H1 (cell line): ENCODE results near the gene LRP1. TPM values are rescaled to one million over a fixed set of nuclear protein-coding genes. Genes with fewer than 3 reads are reported as not detected.

Experiments used
- CTCF ChIA-PET: fragments of 300-600 bp; sonication (Branson Sonifier 250); formaldehyde crosslinking; loops from one replicate; lab custom pipeline; 2021; ENCODE audit not compliant: partially characterized antibody; lab: Charles Lee
- POLR2A ChIA-PET: fragments of 300-600 bp; sonication (Branson Sonifier 250); formaldehyde crosslinking; loops from one replicate; lab custom pipeline; 2021; ENCODE audit warnings: inconsistent platforms; ENCODE audit not compliant: partially characterized antibody; lab: Charles Lee
- DNase-seq, 2 experiments: peaks; one replicate each; pipeline versions ENCODE4 v3.0.0 to v3.0.0-alpha.2; 2010 to 2022; ENCODE audit warnings: low spot score in 2 of 2, low read depth in 1 of 2, mixed read lengths in 1 of 2
- FAIRE-seq: peaks from 2 replicates; lab custom pipeline; 2011; peaks lifted over from hg19 to GRCh38; lab: Jason Lieb, UNC
- H2AFZ ChIP-seq: 2 replicates; pipeline ENCODE4 v1.8.1; 2012; ENCODE audit warnings: low read length, inconsistent platforms
- H2AK5ac ChIP-seq: 2 replicates; pipeline ENCODE4 v1.6.1; 2013; ENCODE audit warnings: low read depth, low read length
- H2BK120ac ChIP-seq: replicated peaks from 2 replicates; pipeline ENCODE3; 2013; ENCODE audit warnings: low read depth, low read length, inconsistent platforms
- H2BK12ac ChIP-seq: 2 replicates; pipeline ENCODE4 v1.6.1; 2013; ENCODE audit warnings: low read depth, low read length
- H2BK15ac ChIP-seq: 2 replicates; pipeline ENCODE4 v1.6.1; 2013; ENCODE audit warnings: low read length
- H2BK20ac ChIP-seq: 2 replicates; pipeline ENCODE4 v1.6.1; 2013; ENCODE audit warnings: low read length
- H2BK5ac ChIP-seq: 2 replicates; pipeline ENCODE4 v1.6.1; 2013; ENCODE audit warnings: low read depth, low read length
- H3K14ac ChIP-seq: 2 replicates; pipeline ENCODE4 v1.6.1; 2013; ENCODE audit warnings: inconsistent platforms; ENCODE audit not compliant: insufficient read length
- H3K18ac ChIP-seq: 2 replicates; pipeline ENCODE4 v1.6.1; 2013; ENCODE audit warnings: low read length; ENCODE audit errors: extremely low read depth
- H3K23ac ChIP-seq: 2 replicates; pipeline ENCODE4 v1.6.1; 2013; ENCODE audit warnings: inconsistent platforms; ENCODE audit not compliant: insufficient read length
- H3K23me2 ChIP-seq: 2 replicates; pipeline ENCODE4 v1.6.1; 2013; ENCODE audit warnings: low read depth, low read length
- H3K27ac ChIP-seq: 2 replicates; pipeline ENCODE4 v1.6.1; 2011; ENCODE audit warnings: low read depth, low read length, inconsistent platforms
- H3K27me3 ChIP-seq, 4 experiments: replicated peaks in 1 of 4; 1 replicate in 1 of 4; 2 replicates in 3 of 4; pipeline versions ENCODE4 v1.6.1 to v1.8.1; 2011 to 2013; ENCODE audit warnings: low read length in 3 of 4, mild to moderate bottlenecking in 3 of 4, inconsistent platforms in 2 of 4, mixed read lengths in 2 of 4, moderate library complexity in 1 of 4; ENCODE audit not compliant: control insufficient read depth in 3 of 4, insufficient read depth in 3 of 4; ENCODE audit errors: extremely low read depth in 1 of 4
- H3K36me3 ChIP-seq, 4 experiments: 2 replicates each; pipeline versions ENCODE4 v1.6.1 to v1.8.1; 2011 to 2013; ENCODE audit warnings: mild to moderate bottlenecking in 4 of 4, low read length in 3 of 4, moderate library complexity in 2 of 4, control low read depth in 1 of 4, inconsistent platforms in 1 of 4; ENCODE audit not compliant: insufficient read depth in 4 of 4, control insufficient read depth in 2 of 4
- H3K4ac ChIP-seq: replicated peaks from 2 replicates; pipeline ENCODE3; 2013; ENCODE audit warnings: low read length, low read depth, mixed read lengths, inconsistent platforms; ENCODE audit not compliant: insufficient read length
- H3K4me1 ChIP-seq, 4 experiments: replicated peaks in 1 of 4; 1 replicate in 1 of 4; 2 replicates in 3 of 4; pipeline versions ENCODE4 v1.6.1 to v1.8.1; 2011 to 2013; ENCODE audit warnings: low read length in 3 of 4, inconsistent platforms in 2 of 4, mixed read lengths in 1 of 4; ENCODE audit not compliant: insufficient read depth in 4 of 4, control insufficient read depth in 3 of 4
- H3K4me2 ChIP-seq, 2 experiments: 2 replicates each; pipeline versions ENCODE4 v1.6.1 to v1.8.1; 2011 to 2013; ENCODE audit warnings: low read depth in 2 of 2, low read length in 2 of 2, control low read depth in 1 of 2, inconsistent platforms in 1 of 2, mild to moderate bottlenecking in 1 of 2; ENCODE audit not compliant: insufficient read depth in 1 of 2
- H3K4me3 ChIP-seq, 4 experiments: fragments of 200-600, 300-600 bp in 1 of 4; sonication (generic), shearing (Covaris generic), sonication (Bioruptor Twin) in 1 of 4; 2 replicates each; pipeline versions ENCODE4 v1.5.1 to v1.8.1; 2011 to 2016; ENCODE audit warnings: low read length in 4 of 4, low read depth in 3 of 4, control low read depth in 2 of 4, inconsistent platforms in 2 of 4, mild to moderate bottlenecking in 2 of 4, mixed read lengths in 1 of 4, moderate library complexity in 1 of 4; ENCODE audit not compliant: insufficient read depth in 2 of 4; ENCODE audit errors: extremely low read depth in 1 of 4
- H3K56ac ChIP-seq: replicated peaks from 2 replicates; pipeline ENCODE3; 2013; ENCODE audit warnings: low read depth, mild to moderate bottlenecking, mixed read lengths, low read length, inconsistent platforms; ENCODE audit not compliant: insufficient read length
- H3K79me1 ChIP-seq: 2 replicates; pipeline ENCODE4 v1.6.1; 2013; ENCODE audit warnings: low read depth, low read length, control low read depth
- H3K79me2 ChIP-seq, 2 experiments: 2 replicates each; pipeline versions ENCODE4 v1.6.1 to v1.8.1; 2012 to 2013; ENCODE audit warnings: low read length in 2 of 2, mild to moderate bottlenecking in 2 of 2, inconsistent platforms in 1 of 2; ENCODE audit not compliant: insufficient read depth in 2 of 2, control insufficient read depth in 1 of 2
- H3K9ac ChIP-seq, 4 experiments: replicated peaks in 1 of 4; 1 replicate in 1 of 4; 2 replicates in 3 of 4; pipeline versions ENCODE4 v1.6.1 to v1.8.1; 2011 to 2013; ENCODE audit warnings: low read depth in 3 of 4, low read length in 3 of 4, control low read depth in 2 of 4, mild to moderate bottlenecking in 2 of 4, moderate library complexity in 2 of 4, inconsistent platforms in 1 of 4; ENCODE audit errors: extremely low read depth in 1 of 4
- H3K9me3 ChIP-seq, 2 experiments: 2 replicates each; pipeline versions ENCODE4 v1.6.1 to v1.8.1; 2012 to 2013; ENCODE audit warnings: mild to moderate bottlenecking in 2 of 2, moderate library complexity in 2 of 2, control low read depth in 1 of 2, inconsistent platforms in 1 of 2, low read depth in 1 of 2, low read length in 1 of 2, mixed read lengths in 1 of 2; ENCODE audit not compliant: insufficient read depth in 2 of 2
- H4K20me1 ChIP-seq, 2 experiments: replicated peaks in 1 of 2; 2 replicates each; pipeline versions ENCODE3 to v1.8.1; 2011 to 2013; ENCODE audit warnings: inconsistent platforms in 2 of 2, low read length in 2 of 2, mild to moderate bottlenecking in 1 of 2; ENCODE audit not compliant: insufficient read depth in 2 of 2, control insufficient read depth in 1 of 2
- H4K5ac ChIP-seq: 2 replicates; pipeline ENCODE4 v1.6.1; 2013; ENCODE audit warnings: low read length, low read depth, mixed read lengths, inconsistent platforms; ENCODE audit not compliant: insufficient read length
- H4K8ac ChIP-seq: 2 replicates; pipeline ENCODE4 v1.8.0; 2013; ENCODE audit warnings: mild to moderate bottlenecking, moderate library complexity, low read length, inconsistent platforms; ENCODE audit not compliant: insufficient read depth; ENCODE audit errors: extremely low read depth
- H4K91ac ChIP-seq: replicated peaks from 2 replicates; pipeline ENCODE3; 2013; ENCODE audit warnings: low read length, mixed read lengths, inconsistent platforms; ENCODE audit not compliant: insufficient read length
- CEBPB ChIP-seq: IDR thresholded peaks from 2 replicates; pipeline ENCODE4 v1.6.1; 2012; ENCODE audit warnings: low read depth, low read length
- CHD1 ChIP-seq: IDR thresholded peaks from 2 replicates; pipeline ENCODE4 v1.6.1; 2012; ENCODE audit warnings: low read depth, low read length, improper control_type of control experiment
- CHD2 ChIP-seq: IDR thresholded peaks from 2 replicates; pipeline ENCODE4 v1.6.1; 2012; ENCODE audit warnings: low read length, improper control_type of control experiment
- GTF2F1 ChIP-seq: IDR thresholded peaks from 2 replicates; pipeline ENCODE4 v1.6.1; 2012; ENCODE audit warnings: low read depth, low read length, improper control_type of control experiment, borderline replicate concordance
- HDAC2 ChIP-seq, 2 experiments: fragments of 300-600 bp in 1 of 2; sonication (generic) in 1 of 2; IDR thresholded peaks; 2 replicates each; pipeline ENCODE4 v1.6.1; 2011 to 2012; ENCODE audit warnings: low read depth in 2 of 2, low read length in 2 of 2, mild to moderate bottlenecking in 2 of 2, moderate library complexity in 2 of 2, borderline replicate concordance in 1 of 2, inconsistent platforms in 1 of 2
- JUN ChIP-seq: IDR thresholded peaks from 2 replicates; pipeline ENCODE4 v1.6.1; 2011; ENCODE audit warnings: low read depth, mild to moderate bottlenecking, improper control_type of control experiment, low read length
- KDM5A ChIP-seq: fragments of 200-600 bp; IDR thresholded peaks from 2 replicates; pipeline ENCODE4 v1.7.1; 2012; ENCODE audit warnings: mild to moderate bottlenecking, low read length, inconsistent platforms, mixed read lengths
- POLR2AphosphoS5 ChIP-seq: IDR thresholded peaks from 2 replicates; pipeline ENCODE4 v1.6.1; 2011; ENCODE audit warnings: low read depth, low read length
- SIN3A ChIP-seq, 2 experiments: IDR thresholded peaks in 1 of 2; conservative IDR thresholded peaks in 1 of 2; 2 replicates each; pipeline ENCODE4 v1.6.1; 2011 to 2012; ENCODE audit warnings: low read length in 2 of 2, improper control_type of control experiment in 1 of 2, low read depth in 1 of 2, mild to moderate bottlenecking in 1 of 2
- SIRT6 ChIP-seq: IDR thresholded peaks from one replicate; pipeline ENCODE4 v1.7.1; 2012; ENCODE audit warnings: low read length, inconsistent platforms
- SP2 ChIP-seq: IDR thresholded peaks from 2 replicates; pipeline ENCODE4 v1.6.1; 2012; ENCODE audit warnings: mild to moderate bottlenecking, low read length, inconsistent platforms
- WGBS, 2 experiments: shearing (Covaris generic) in 1 of 2; methylation state at CpG; one replicate each; pipeline versions ENCODE4 v1.1.6 to v1.1.7; 2013 to 2015; ENCODE audit warnings: low lambda C conversion rate in 2 of 2, mixed read lengths in 2 of 2, inconsistent platforms in 1 of 2, low coverage in 1 of 2, missing lambda C conversion rate in 1 of 2; ENCODE audit not compliant: insufficient replicate concordance in 2 of 2, insufficient coverage in 1 of 2, insufficient read length in 1 of 2; ENCODE audit errors: extremely low coverage in 1 of 2, missing lambda C conversion rate in 1 of 2; 5-methylcytosine and 5-hydroxymethylcytosine counted together
- polyA plus RNA-seq, 7 experiments: library from polyadenylated mRNA; depleted of rRNA in 3 of 7; stranded (reverse) in 5 of 7; unstranded in 2 of 7; fragments of >200 nt in 5 of 7; fragments of 200-250 nt in 2 of 7; gene quantifications; 1 replicate in 5 of 7; 2 replicates in 1 of 7; 4 replicates in 1 of 7; pipeline versions ENCODE4 v1.2.1 to v1.2.3, GENCODE V29; 2011 to 2013; ENCODE audit warnings: missing spikeins in 2 of 7, mixed read lengths in 2 of 7
- total RNA-seq: library from RNA; stranded (reverse); fragmentation: NEBNext Ultra II Directional; extraction: Animal tissue kit (Norgen Biotek cat#: 25700); gene quantifications from 2 replicates; pipeline ENCODE4 v1.2.1, GENCODE V29; 2021

LRP1 gene
- total and polyA plus RNA-seq, 2 of the 8 experiments (the other 6 are each of a cell fraction or from before 2014, with no cell fraction given): 35.3 to 92.5 TPM

DNA sequence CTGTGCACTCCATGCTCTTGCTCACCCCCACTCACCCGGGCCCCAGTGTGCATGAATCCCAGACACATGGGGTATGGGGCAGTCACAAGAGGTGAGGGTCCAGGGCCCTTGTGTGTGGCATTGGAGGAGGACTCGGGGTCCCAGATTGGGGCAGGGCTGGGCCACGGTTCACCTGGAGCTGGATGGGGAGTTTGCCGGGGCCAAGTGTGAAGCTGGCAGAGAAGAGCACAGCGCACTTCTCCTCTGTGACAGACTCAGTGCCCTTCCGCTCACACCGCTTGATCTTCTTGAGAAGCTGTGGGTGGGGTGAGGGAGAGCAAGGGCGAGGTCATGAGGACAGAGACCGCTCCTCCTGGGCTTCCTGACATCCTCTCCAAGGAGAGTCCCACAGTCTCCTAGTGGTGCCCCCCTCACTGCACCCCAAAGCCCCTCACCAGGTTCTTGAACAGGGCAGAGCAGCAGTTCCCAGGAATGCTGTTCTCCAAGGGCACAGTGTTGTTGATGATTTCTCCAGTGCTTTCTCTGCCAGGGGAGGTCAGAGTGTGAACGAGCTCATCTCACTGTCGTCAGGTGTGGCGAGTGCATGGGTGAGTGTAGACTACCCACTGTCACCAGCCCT is 23.9 kb upstream of the LRP1 start:
- H3K79me2 ChIP-seq: no peaks in the 10 kb centered on the region
- H3K14ac ChIP-seq: no peak overlapping the region
- H2BK15ac ChIP-seq: no peak overlapping the region
- no peak overlapping the region; a peak in 1 of 7 replicates for H3K9ac ChIP-seq
- DNase-seq (no peak), FAIRE-seq (no peak)
- no peaks in the 10 kb centered on the region for H3K9me3 ChIP-seq
- no peak overlapping the region for H3K4ac ChIP-seq
- H2BK120ac ChIP-seq: no peak overlapping the region
- no peak overlapping the region for H2BK20ac ChIP-seq
- no peak overlapping the region for H2BK12ac ChIP-seq
- H3K18ac ChIP-seq: no peak overlapping the region
- H4K20me1 ChIP-seq: no peaks in the 10 kb centered on the region
- no peak overlapping the region for H2AFZ ChIP-seq
- no peak overlapping the region for H3K27ac ChIP-seq
- H3K23ac ChIP-seq: no peak overlapping the region
- H3K79me1 ChIP-seq: no peaks in the 10 kb centered on the region
- H2BK5ac ChIP-seq: no peak overlapping the region; the same call in 1 of the 2 replicates
- 95% methylated on average over 12 of the region's 12 CpGs; no CpG with 5 or more reads in 1 of the 2 experiments for WGBS, 2 experiments
- POLR2A ChIA-PET: interaction anchor here (0.9 to 13.0 kb wide), 5 partner anchors 10 to 35 kb away, joined by 3 to 352 read pairs (median 6); partner anchors contain the start of genes LRP1, NAB2 and NEMP1
- H3K4me1 ChIP-seq: peaks cover 0 to under 1% (median 0%) of the 10 kb centered on the region in 4 experiments; a peak in 2 of 7 replicates
- H3K4me2 ChIP-seq: no peak overlapping the region
- no peak overlapping the region for H4K91ac ChIP-seq
- no peak overlapping the region for H3K56ac ChIP-seq
- no peak overlapping the region for H4K8ac ChIP-seq
- H2AK5ac ChIP-seq: no peak overlapping the region
- no peak overlapping the region for H3K4me3 ChIP-seq
- TF ChIP-seq SIN3A (conservative IDR thresholded peaks at IDR 0.05 in 1 of 2, IDR thresholded peaks at IDR 0.05 in 1 of 2; ENCODE audit: low read depth in 1 of 2, low read length in 2 of 2) (no peak), HDAC2 (IDR thresholded peaks at IDR 0.05; ENCODE audit: borderline replicate concordance in 1 of 2, low read depth in 2 of 2, low read length in 2 of 2) (no peak), CHD2 (no peak), SIRT6 (no peak), CHD1 (no peak), GTF2F1 (no peak), POLR2AphosphoS5 (no peak), KDM5A (no peak), CEBPB (no peak), SP2 (no peak), JUN (no peak)
- H3K23me2 ChIP-seq: no peaks in the 10 kb centered on the region
- H4K5ac ChIP-seq: no peak overlapping the region
- H3K36me3 ChIP-seq: peaks cover 0 to 9% (median 4%) of the 10 kb centered on the region in 4 experiments; a peak in 2 of 8 replicates
- H3K27me3 ChIP-seq: no peaks in the 10 kb centered on the region
- CTCF ChIA-PET: interaction anchor here (1.6 to 15.7 kb wide), 6 partner anchors 7 to 69 kb away, joined by 4 to 325 read pairs (median 12); partner anchors contain the start of genes NAB2 and STAT6
